IMR-90 (cell line): ENCODE data around the gene TMEM35A. TPM values are rescaled to one million over a fixed set of nuclear protein-coding genes. Genes with fewer than 3 reads are reported as not detected.

Experiments
- ATAC-seq: fragments of 200-7000 bp; cut with Tn5 transposase; 2 replicates; pipeline ENCODE4 v1.9.1; 2020; ENCODE audit warnings: low read depth, mild to moderate bottlenecking, moderate library complexity
- BruUV-seq: library from RNA; stranded (reverse); fragments of 400-500 nt; replicated peaks from 2 replicates; lab custom pipeline; 2021; lab: Mats Ljungman, UMichigan
- CTCF ChIA-PET: fragments of 300-600 bp; formaldehyde crosslinking; extraction: SDS; loops from one replicate; lab custom pipeline; 2021; ENCODE audit warnings: antibody characterized with exemption; lab: Yijun Ruan, JAX
- POLR2A ChIA-PET: fragments of 300-600 bp; sonication (Branson Sonifier 250); formaldehyde crosslinking; loops from one replicate; lab custom pipeline; 2022; ENCODE audit warnings: antibody characterized with exemption; ENCODE audit not compliant: unreplicated experiment; lab: Charles Lee
- DNase-seq: peaks from one replicate; pipeline ENCODE4 v3.0.0; 2013
- H2AFZ ChIP-seq: replicated peaks from 2 replicates; pipeline ENCODE3; 2013; ENCODE audit warnings: low read length, mild to moderate bottlenecking; ENCODE audit not compliant: poor library complexity
- H2AK5ac ChIP-seq: 2 replicates; pipeline ENCODE4 v1.6.1; 2013; ENCODE audit warnings: low read depth, low read length, inconsistent platforms
- H2AK9ac ChIP-seq: replicated peaks from 2 replicates; pipeline ENCODE3; 2013; ENCODE audit warnings: mild to moderate bottlenecking, low read depth, low read length, moderate library complexity; ENCODE audit not compliant: poor library complexity
- H2BK120ac ChIP-seq: 2 replicates; pipeline ENCODE4 v1.6.1; 2013; ENCODE audit warnings: low read depth, low read length, inconsistent platforms
- H2BK15ac ChIP-seq: 3 replicates; pipeline ENCODE4 v1.6.1; 2013; ENCODE audit warnings: low read depth, low read length, inconsistent platforms
- H2BK20ac ChIP-seq: 2 replicates; pipeline ENCODE4 v1.6.1; 2013; ENCODE audit warnings: low read depth, mild to moderate bottlenecking, inconsistent platforms, low read length, moderate library complexity
- H2BK5ac ChIP-seq: 2 replicates; pipeline ENCODE4 v1.6.1; 2013; ENCODE audit warnings: mild to moderate bottlenecking, low read depth, low read length, inconsistent platforms; ENCODE audit not compliant: poor library complexity, severe bottlenecking
- H3K14ac ChIP-seq: replicated peaks from 2 replicates; pipeline ENCODE4 v1.6.1; 2013; ENCODE audit warnings: low read depth, low read length, inconsistent platforms
- H3K18ac ChIP-seq: 2 replicates; pipeline ENCODE4 v1.6.1; 2013; ENCODE audit warnings: low read depth, low read length, control low read depth
- H3K23ac ChIP-seq: 2 replicates; pipeline ENCODE4 v1.6.1; 2013; ENCODE audit warnings: low read depth, low read length, inconsistent platforms
- H3K27ac ChIP-seq: 2 replicates; pipeline ENCODE4 v1.5.1; 2013; ENCODE audit warnings: mild to moderate bottlenecking, control low read depth, low read length; ENCODE audit not compliant: insufficient read depth
- H3K27me3 ChIP-seq: 2 replicates; pipeline ENCODE4 v1.6.1; 2013; ENCODE audit warnings: low read length; ENCODE audit not compliant: control insufficient read depth, insufficient read depth
- H3K36me3 ChIP-seq: 2 replicates; pipeline ENCODE4 v1.6.1; 2013; ENCODE audit warnings: low read length, mixed read lengths; ENCODE audit not compliant: control insufficient read depth, insufficient read depth
- H3K4ac ChIP-seq: 2 replicates; pipeline ENCODE4 v1.6.1; 2013; ENCODE audit warnings: low read depth, low read length, inconsistent platforms
- H3K4me1 ChIP-seq: 2 replicates; pipeline ENCODE4 v1.6.1; 2013; ENCODE audit warnings: low read length, mixed read lengths; ENCODE audit not compliant: control insufficient read depth, insufficient read depth
- H3K4me2 ChIP-seq: 2 replicates; pipeline ENCODE4 v1.6.1; 2013; ENCODE audit warnings: low read depth, mild to moderate bottlenecking, control low read depth, low read length, moderate library complexity
- H3K4me3 ChIP-seq: 2 replicates; pipeline ENCODE4 v1.5.1; 2013; ENCODE audit warnings: low read depth, mild to moderate bottlenecking, control low read depth, low read length, moderate library complexity; ENCODE audit not compliant: insufficient read depth
- H3K56ac ChIP-seq: 2 replicates; pipeline ENCODE4 v1.6.1; 2013; ENCODE audit warnings: low read length, inconsistent platforms; ENCODE audit not compliant: insufficient read depth; ENCODE audit errors: extremely low read depth
- H3K79me1 ChIP-seq, 2 experiments: 2 replicates each; pipeline ENCODE4 v1.6.1; 2013; ENCODE audit warnings: low read length in 2 of 2, inconsistent platforms in 1 of 2, low read depth in 1 of 2
- H3K9ac ChIP-seq: 2 replicates; pipeline ENCODE4 v1.6.1; 2013; ENCODE audit warnings: low read depth, low read length, control low read depth
- H3K9me1 ChIP-seq: 2 replicates; pipeline ENCODE4 v1.6.1; 2013; ENCODE audit warnings: low read length, inconsistent platforms; ENCODE audit not compliant: insufficient read depth
- H3K9me3 ChIP-seq: 2 replicates; pipeline ENCODE4 v1.6.1; 2013; ENCODE audit warnings: low read length; ENCODE audit not compliant: control insufficient read depth, insufficient read depth
- H4K20me1 ChIP-seq: 2 replicates; pipeline ENCODE4 v1.6.1; 2013; ENCODE audit warnings: low read length, inconsistent platforms; ENCODE audit not compliant: insufficient read depth
- H4K5ac ChIP-seq: 2 replicates; pipeline ENCODE4 v1.6.1; 2013; ENCODE audit warnings: mild to moderate bottlenecking, low read depth, low read length, control low read depth
- H4K8ac ChIP-seq, 2 experiments: 2 replicates each; pipeline ENCODE4 v1.6.1; 2013; ENCODE audit warnings: low read depth in 2 of 2, low read length in 2 of 2, control low read depth in 1 of 2, inconsistent platforms in 1 of 2
- H4K91ac ChIP-seq: 2 replicates; pipeline ENCODE4 v1.6.1; 2013; ENCODE audit warnings: low read depth, low read length, inconsistent platforms; ENCODE audit not compliant: insufficient read depth
- MAFK ChIP-seq: IDR thresholded peaks from 2 replicates; pipeline ENCODE4 v1.6.1; 2012; ENCODE audit warnings: low read depth, low read length, improper control_type of control experiment
- MXI1 ChIP-seq: IDR thresholded peaks from 2 replicates; pipeline ENCODE4 v1.6.1; 2012; ENCODE audit warnings: low read depth, mild to moderate bottlenecking, low read length, moderate library complexity, borderline replicate concordance
- NFE2L2 ChIP-seq: fragments of 150-350 bp; IDR thresholded peaks from 2 replicates; pipeline ENCODE4 v1.6.1; 2016; ENCODE audit warnings: low read depth, mild to moderate bottlenecking, low read length
- SMC3 ChIP-seq: fragments of 150-350 bp; IDR thresholded peaks from 2 replicates; pipeline ENCODE4 v1.6.1; 2016; ENCODE audit warnings: low read depth, mild to moderate bottlenecking, antibody characterized with exemption, low read length, moderate library complexity
- WGBS, 2 experiments: methylation state at CpG; one replicate each; pipeline versions ENCODE4 v1.1.5 to v1.1.7; 2013; ENCODE audit warnings: missing lambda C conversion rate in 2 of 2; ENCODE audit not compliant: insufficient read length in 1 of 2; ENCODE audit errors: extremely low coverage in 2 of 2; 5-methylcytosine and 5-hydroxymethylcytosine counted together
- dilution Hi-C: fragments of 300-500 bp; cut with HindIII; formaldehyde crosslinking; loops from one replicate; pipeline ENCODE4 v1.14.3; 2018; ENCODE audit warnings: low sequenced_read_pairs; ENCODE audit not compliant: unreplicated experiment
- in situ Hi-C: fragments of 300-500 bp; cut with MboI; formaldehyde crosslinking; loops from 3 replicates; pipeline ENCODE4 v1.14.3; 2019; ENCODE audit warnings: low sequenced_read_pairs, inconsistent platforms, mixed read lengths
- intact Hi-C: fragments of 100-400 bp; cut with micrococcal nuclease; formaldehyde crosslinking; loops from 2 replicates; pipeline ENCODE4 v1.10.0; 2022
- polyA plus RNA-seq, 3 experiments: library from polyadenylated mRNA; depleted of rRNA; stranded (reverse); fragments of >200 nt; gene quantifications; 2 replicates each; pipeline ENCODE4 v1.2.3, GENCODE V29; 2012; ENCODE audit warnings: low replicate concordance in 1 of 3
- total RNA-seq: library from RNA; depleted of rRNA; stranded (reverse); fragments of >200 nt; gene quantifications from 2 replicates; pipeline ENCODE4 v1.2.3, GENCODE V29; 2012

TMEM35A gene
- total and polyA plus RNA-seq, 2 of the 4 experiments (the other 2 are of a cell fraction), result 11.3 to 14.2 TPM

GRCh38 chrX:101071582-101071981, 7.1 kb upstream of the TMEM35A start:
- TF ChIP-seq MXI1 (no peak), MAFK (no peak), SMC3 (no peak), NFE2L2 (no peak)

More at GRCh38 chrX:101071582-101071981, 7.1 kb upstream of the TMEM35A start:
- H2BK5ac ChIP-seq, result no peak overlapping the region
- H3K9ac ChIP-seq, result no peak overlapping the region
- CTCF ChIA-PET, result interaction anchor here (0.6 kb wide), 1 partner anchor 201 kb away, joined by 5 read pairs; no protein-coding TSS in a partner anchor
- no peak overlapping the region for H2BK15ac ChIP-seq
- H3K36me3 ChIP-seq, result no peaks in the 10 kb centered on the region
- no peaks in the 10 kb centered on the region for H3K27me3 ChIP-seq
- no peak for ATAC-seq
- no peak overlapping the region for H2BK120ac ChIP-seq
- intact Hi-C loops, result loop anchor here (10.0 kb wide), 1 partner anchor 213 kb away; no protein-coding TSS in a partner anchor
- no peak overlapping the region for H2AK5ac ChIP-seq
- no peaks in the 10 kb centered on the region for H3K4me1 ChIP-seq
- DNase-seq, result no peak
- no peak overlapping the region for H2BK20ac ChIP-seq
- H4K5ac ChIP-seq, result no peak overlapping the region
- no peaks in the 10 kb centered on the region for H4K20me1 ChIP-seq
- H4K91ac ChIP-seq, result no peak overlapping the region
- H3K18ac ChIP-seq, result no peak overlapping the region
- H3K14ac ChIP-seq, result no peak overlapping the region
- H3K56ac ChIP-seq, result no peak overlapping the region
- POLR2A ChIA-PET, result no interaction called here
- H2AK9ac ChIP-seq, result no peak overlapping the region
- BruUV-seq, result no TSS peak
- H3K4me2 ChIP-seq, result no peak overlapping the region
- H3K27ac ChIP-seq, result no peak overlapping the region
- H3K79me1 ChIP-seq, result no peaks in the 10 kb centered on the region
- no peak overlapping the region for H4K8ac ChIP-seq
- no peaks in the 10 kb centered on the region for H3K9me3 ChIP-seq
- no peak overlapping the region for H3K4me3 ChIP-seq
- dilution Hi-C loops, result no loop called here
- no peak overlapping the region for H3K4ac ChIP-seq
- WGBS, 2 experiments, result no CpG with 5 or more reads among the region's 3 CpGs
- H3K23ac ChIP-seq, result no peak overlapping the region
- in situ Hi-C loops, result no loop called here
- no peaks in the 10 kb centered on the region for H3K9me1 ChIP-seq
- no peak overlapping the region for H2AFZ ChIP-seq
